ENCODE results near the gene NR2F1-AS1.
"Not testable (repeated sequence)": the region's sequence is repeated elsewhere in the genome, so short reads cannot be mapped to it uniquely, and the experiment has no call there.

DNA sequence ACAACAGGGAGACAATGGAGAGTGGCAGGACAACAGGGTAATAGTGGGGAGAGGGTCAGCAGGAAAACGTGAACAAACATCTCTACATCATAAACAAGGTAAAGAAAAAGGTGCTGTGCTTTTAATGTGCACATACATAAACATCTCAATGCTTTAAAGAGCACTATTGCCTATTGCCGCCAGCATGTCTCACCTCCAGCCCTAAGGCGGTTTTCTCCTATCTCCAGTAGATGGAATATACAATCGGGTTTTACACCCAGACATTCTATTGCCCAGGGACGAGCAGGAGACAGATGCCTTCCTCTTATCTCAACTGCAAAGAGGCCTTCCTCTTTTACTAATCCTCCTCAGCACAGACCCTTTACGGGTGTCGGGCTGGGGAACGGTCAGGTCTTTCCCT is 124.2 kb downstream of the NR2F1-AS1 start:
- not testable (repeated sequence) for TF ChIP-seq POLR2A (IDR thresholded peaks at IDR 0.05; ENCODE audit: low read depth, low read length); POLR2AphosphoS5 (IDR thresholded peaks at IDR 0.05; ENCODE audit: low read depth, low read length); TAF1 (IDR thresholded peaks at IDR 0.05; ENCODE audit: borderline replicate concordance, low read depth, low read length)
